HG03558 (cell line): Measurements from ENCODE around the gene SOX5.
"Not testable (repeated sequence)": the region's sequence is repeated elsewhere in the genome, so short reads cannot be mapped to it uniquely, and the experiment has no call there.

Experiments
- ATAC-seq: cut with Tn5 transposase; IDR thresholded peaks from one replicate; pipeline ENCODE4 v1.9.1; 2021; ENCODE audit warnings: moderate number of reproducible peaks; ENCODE audit not compliant: unreplicated experiment; ENCODE audit errors: extremely low read depth

Gene SOX5

GRCh38 chr12:23851602-23852001 lies 97.9 kb downstream of the SOX5 start:
- no peak for ATAC-seq

GRCh38 chr12:23847857-23848256 lies 101.6 kb downstream of the SOX5 start:
- ATAC-seq, result no peak

- no peak for ATAC-seq
These were observed 105.5 kb downstream of the SOX5 start for GRCh38 chr12:23843958-23844357.

- no peak for ATAC-seq
These were observed 115.4 kb downstream of the SOX5 start for GRCh38 chr12:23834076-23834475.

GRCh38 chr12:23831739-23832138 lies 117.7 kb downstream of the SOX5 start:
- no peak for ATAC-seq

GRCh38 chr12:23830210-23830609 lies 119.3 kb downstream of the SOX5 start:
- no peak for ATAC-seq

GRCh38 chr12:23827353-23827752 lies 122.1 kb downstream of the SOX5 start:
- no peak for ATAC-seq

- ATAC-seq, result not testable (repeated sequence)
These were observed 124.3 kb downstream of the SOX5 start for GRCh38 chr12:23825124-23825523.

GRCh38 chr12:23824358-23824757 lies 125.1 kb downstream of the SOX5 start:
- ATAC-seq, result no peak

GRCh38 chr12:23822883-23823282 lies 126.6 kb downstream of the SOX5 start:
- ATAC-seq, result not testable (repeated sequence)

- no peak for ATAC-seq
These were observed 132.1 kb downstream of the SOX5 start for GRCh38 chr12:23817345-23817744.

GRCh38 chr12:23816394-23816851 lies 133.0 kb downstream of the SOX5 start:
- no peak for ATAC-seq

GRCh38 chr12:23815810-23816209 lies 133.7 kb downstream of the SOX5 start:
- no peak for ATAC-seq

- no peak for ATAC-seq
These were observed 136.3 kb downstream of the SOX5 start for GRCh38 chr12:23813206-23813605.

GRCh38 chr12:23810329-23810902 lies 139.1 kb downstream of the SOX5 start:
- ATAC-seq, result no peak

GRCh38 chr12:23803540-23803939 lies 145.9 kb downstream of the SOX5 start:
- no peak for ATAC-seq

- ATAC-seq, result no peak
These were observed 154.0 kb downstream of the SOX5 start for GRCh38 chr12:23795494-23795893.

- no peak for ATAC-seq
These were observed 168.4 kb downstream of the SOX5 start for GRCh38 chr12:23781118-23781517.

- ATAC-seq, result no peak
These were observed 174.3 kb downstream of the SOX5 start for GRCh38 chr12:23775208-23775607.

GRCh38 chr12:23771240-23771949 lies 178.1 kb downstream of the SOX5 start:
- ATAC-seq, result no peak

- no peak for ATAC-seq
These were observed 179.1 kb downstream of the SOX5 start for GRCh38 chr12:23770202-23770938.
